ENCODE data around the gene IFIT1.

IFIT1 gene

DNA sequence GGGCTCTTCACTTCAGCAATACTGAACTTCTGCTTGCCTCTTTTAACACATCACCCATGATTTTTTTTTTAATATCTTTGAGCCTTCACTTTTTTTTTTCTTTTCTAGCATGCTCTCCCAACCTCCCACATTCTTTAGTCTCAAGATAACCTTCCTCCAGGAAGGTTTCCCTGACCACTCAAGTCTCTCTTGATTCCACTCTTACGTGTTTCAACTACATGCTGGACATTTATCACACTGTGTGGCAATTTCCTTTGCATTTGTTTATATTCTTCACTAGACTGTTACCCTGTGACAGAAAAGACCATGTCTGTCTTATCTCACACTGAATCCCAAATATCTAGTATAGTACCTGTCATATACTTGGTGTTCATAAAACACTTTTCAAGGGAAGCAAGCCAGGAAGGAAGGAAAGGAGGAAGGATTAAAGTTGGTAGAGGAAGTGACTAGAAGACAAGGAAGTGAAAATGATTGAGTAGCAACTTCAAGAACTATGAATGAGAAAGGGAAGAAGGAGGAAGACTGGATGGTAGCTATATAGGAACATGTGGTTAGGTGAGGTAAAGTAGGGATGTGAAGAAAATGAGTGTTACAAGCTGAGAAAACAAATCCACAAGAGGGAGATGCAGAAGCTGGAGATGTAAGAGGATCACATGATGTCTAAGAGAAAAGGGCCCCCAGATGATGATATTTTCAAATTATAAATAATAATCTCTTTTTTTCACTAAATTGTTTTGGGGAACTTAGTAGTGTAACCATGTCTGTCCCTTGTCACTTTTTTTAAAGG lies 62.3 kb downstream of the IFIT1 start:
- no peaks in the 10 kb centered on the region for H3K9me2 ChIP-seq (replicated peaks; ENCODE audit: low read depth, low read length)
- no peaks in the 10 kb centered on the region for H4K20me1 ChIP-seq (ENCODE audit: insufficient read depth, low read length, poor library complexity, severe bottlenecking)
- H3K4me1 ChIP-seq (ENCODE audit: insufficient read depth, low read length, poor library complexity, severe bottlenecking), result peaks cover 4% of the 10 kb centered on the region
- H3F3A ChIP-seq (ENCODE audit: low read depth), result no peaks in the 10 kb centered on the region
- H3K36me3 ChIP-seq (ENCODE audit: insufficient read depth, low read length), result no peaks in the 10 kb centered on the region
- no peaks in the 10 kb centered on the region for H3K79me2 ChIP-seq (ENCODE audit: insufficient read depth, low read length)
- no peaks in the 10 kb centered on the region for H3K27me3 ChIP-seq (ENCODE audit: insufficient read depth, low read length, poor library complexity, severe bottlenecking)
- H3K9me3 ChIP-seq (ENCODE audit: insufficient read depth, low read depth, low read length), result no peaks in the 10 kb centered on the region
- no peak overlapping the region for H3K4me2 ChIP-seq (ENCODE audit: low read depth, low read length, poor library complexity, severe bottlenecking)
- H2AFZ ChIP-seq (ENCODE audit: low read length), result peak overlapping the region; percentile 25
- H3K9ac ChIP-seq (ENCODE audit: low read depth, low read length, poor library complexity, severe bottlenecking), result no peak overlapping the region
- TF ChIP-seq, protein P1, sequence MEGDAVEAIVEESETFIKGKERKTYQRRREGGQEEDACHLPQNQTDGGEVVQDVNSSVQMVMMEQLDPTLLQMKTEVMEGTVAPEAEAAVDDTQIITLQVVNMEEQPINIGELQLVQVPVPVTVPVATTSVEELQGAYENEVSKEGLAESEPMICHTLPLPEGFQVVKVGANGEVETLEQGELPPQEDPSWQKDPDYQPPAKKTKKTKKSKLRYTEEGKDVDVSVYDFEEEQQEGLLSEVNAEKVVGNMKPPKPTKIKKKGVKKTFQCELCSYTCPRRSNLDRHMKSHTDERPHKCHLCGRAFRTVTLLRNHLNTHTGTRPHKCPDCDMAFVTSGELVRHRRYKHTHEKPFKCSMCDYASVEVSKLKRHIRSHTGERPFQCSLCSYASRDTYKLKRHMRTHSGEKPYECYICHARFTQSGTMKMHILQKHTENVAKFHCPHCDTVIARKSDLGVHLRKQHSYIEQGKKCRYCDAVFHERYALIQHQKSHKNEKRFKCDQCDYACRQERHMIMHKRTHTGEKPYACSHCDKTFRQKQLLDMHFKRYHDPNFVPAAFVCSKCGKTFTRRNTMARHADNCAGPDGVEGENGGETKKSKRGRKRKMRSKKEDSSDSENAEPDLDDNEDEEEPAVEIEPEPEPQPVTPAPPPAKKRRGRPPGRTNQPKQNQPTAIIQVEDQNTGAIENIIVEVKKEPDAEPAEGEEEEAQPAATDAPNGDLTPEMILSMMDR (conservative IDR thresholded peaks at IDR 0.05; ENCODE audit: low read length), result no peak
- TF ChIP-seq EZH2phosphoT487 (IDR thresholded peaks at IDR 0.05; ENCODE audit: borderline replicate concordance), result no peak
- no peak overlapping the region for H3K4me3 ChIP-seq (ENCODE audit: low read length, poor library complexity, severe bottlenecking)
